Fibroblast of skin of left biceps (primary cell): ENCODE results near the gene CTNNA3.

ENCODE experiments used
- DNase-seq, 2 experiments: peaks; one replicate each; pipeline ENCODE4 v3.0.0-alpha.2; 2013; ENCODE audit warnings: low read depth in 2 of 2

The CTNNA3 gene

DNA sequence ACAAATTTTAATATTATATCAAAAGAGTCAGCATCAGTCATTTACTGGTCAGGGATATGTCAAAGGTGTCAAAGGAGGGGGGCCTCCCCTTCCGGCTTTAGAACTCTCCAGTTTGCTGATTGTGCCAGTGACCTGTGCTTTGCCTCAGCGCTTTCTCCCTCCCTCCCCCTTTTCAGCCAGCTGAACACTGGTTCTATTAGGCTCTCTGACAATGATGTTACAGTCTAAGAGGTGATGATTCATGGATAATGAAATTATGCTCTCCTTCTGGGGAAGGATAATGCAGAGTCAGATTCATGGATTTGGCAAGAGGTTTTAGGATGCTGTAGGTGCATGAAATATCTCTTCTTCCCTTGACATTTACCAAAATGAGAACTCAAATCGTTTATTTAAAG is 764.0 kb downstream of the CTNNA3 start:
- DNase-seq, result no peak

DNA sequence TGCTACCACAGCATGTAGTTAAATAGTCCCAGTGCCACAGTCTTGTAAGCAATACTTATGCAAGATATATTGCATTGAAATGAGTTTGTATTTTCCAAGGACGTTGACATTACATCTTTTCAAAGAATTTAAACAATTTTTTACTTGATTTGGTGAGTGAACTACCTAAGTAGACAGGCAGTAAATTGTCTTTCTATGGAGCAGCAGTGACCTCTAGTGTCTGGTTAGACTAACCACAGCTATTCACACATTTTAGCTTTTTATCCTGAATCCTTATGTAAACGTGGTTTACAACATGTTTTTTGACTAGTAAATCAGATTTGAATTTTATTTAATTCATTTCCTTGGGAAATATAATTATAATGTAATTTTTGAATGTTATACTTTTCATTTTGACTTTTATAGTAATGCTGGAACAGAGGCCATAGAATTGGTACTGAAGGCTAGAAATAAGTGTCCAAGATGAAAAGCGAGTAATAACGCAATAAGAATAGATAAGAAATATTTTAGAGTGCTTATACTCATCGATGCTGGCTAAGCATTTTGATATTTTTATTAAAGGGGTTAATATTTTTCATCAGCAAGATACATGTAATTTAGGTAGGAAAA is 764.6 kb downstream of the CTNNA3 start:
- DNase-seq, result peak; percentile 36 to 39

DNA sequence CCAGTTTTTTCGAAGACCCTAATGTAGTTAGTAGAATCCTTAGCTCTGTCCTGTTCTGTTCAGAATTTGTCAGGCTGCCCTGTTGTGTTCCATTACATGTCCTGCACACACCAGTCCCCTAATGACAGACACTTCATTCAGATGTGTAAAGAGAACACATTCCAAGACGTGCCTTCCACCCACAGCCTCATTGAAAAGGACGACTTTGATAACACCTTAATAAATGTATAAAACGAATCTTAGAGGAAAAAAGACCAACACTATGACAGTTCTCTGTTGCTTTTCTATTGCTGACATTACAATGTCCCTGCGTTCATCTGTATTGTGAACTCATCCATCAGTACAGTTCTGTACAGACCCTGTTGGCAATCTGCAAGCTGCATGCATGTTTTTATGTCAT is 766.6 kb downstream of the CTNNA3 start:
- no peak for DNase-seq

DNA sequence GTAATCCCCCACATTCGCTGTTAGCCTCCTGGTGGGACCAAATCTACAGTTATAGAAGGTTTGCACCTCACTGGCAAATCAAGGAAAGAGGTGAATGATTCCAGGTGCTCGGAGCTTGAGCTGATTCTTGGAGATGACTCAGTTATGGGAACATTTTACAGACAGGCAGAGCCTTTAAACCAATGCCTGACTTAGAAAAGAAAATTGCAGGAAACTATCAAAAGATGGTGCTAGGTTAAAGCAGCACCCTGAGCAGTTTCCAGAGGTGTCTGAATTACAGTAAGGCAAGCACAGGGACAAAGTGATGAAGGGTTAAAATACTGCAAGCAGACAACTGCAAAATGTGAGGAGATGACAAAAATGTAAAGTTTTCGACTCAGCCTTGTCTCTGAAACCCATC is 767.2 kb downstream of the CTNNA3 start:
- DNase-seq, result no peak

DNA sequence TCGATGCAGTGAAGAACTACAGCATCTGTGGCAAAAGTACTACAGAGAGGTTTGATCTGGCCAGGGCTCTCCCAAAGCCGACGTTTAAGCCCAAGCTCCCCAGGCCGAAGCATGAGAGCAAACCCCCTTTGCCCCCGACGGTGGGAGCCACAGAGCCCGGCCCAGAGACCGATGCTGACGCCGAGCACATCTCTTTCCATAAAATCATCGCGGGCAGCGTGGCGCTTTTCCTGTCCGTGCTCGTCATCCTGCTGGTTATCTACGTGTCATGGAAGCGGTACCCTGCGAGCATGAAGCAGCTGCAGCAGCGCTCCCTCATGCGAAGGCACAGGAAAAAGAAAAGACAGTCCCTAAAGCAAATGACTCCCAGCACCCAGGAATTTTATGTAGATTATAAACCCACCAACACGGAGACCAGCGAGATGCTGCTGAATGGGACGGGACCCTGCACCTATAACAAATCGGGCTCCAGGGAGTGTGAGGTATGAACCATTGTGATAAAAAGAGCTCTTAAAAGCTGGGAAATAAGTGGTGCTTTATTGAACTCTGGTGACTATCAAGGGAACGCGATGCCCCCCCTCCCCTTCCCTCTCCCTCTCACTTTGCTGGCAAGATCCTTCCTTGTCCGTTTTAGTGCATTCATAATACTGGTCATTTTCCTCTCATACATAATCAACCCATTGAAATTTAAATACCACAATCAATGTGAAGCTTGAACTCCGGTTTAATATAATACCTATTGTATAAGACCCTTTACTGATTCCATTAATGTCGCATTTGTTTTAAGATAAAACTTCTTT is 767.8 kb downstream of the CTNNA3 start:
- no peak for DNase-seq

DNA sequence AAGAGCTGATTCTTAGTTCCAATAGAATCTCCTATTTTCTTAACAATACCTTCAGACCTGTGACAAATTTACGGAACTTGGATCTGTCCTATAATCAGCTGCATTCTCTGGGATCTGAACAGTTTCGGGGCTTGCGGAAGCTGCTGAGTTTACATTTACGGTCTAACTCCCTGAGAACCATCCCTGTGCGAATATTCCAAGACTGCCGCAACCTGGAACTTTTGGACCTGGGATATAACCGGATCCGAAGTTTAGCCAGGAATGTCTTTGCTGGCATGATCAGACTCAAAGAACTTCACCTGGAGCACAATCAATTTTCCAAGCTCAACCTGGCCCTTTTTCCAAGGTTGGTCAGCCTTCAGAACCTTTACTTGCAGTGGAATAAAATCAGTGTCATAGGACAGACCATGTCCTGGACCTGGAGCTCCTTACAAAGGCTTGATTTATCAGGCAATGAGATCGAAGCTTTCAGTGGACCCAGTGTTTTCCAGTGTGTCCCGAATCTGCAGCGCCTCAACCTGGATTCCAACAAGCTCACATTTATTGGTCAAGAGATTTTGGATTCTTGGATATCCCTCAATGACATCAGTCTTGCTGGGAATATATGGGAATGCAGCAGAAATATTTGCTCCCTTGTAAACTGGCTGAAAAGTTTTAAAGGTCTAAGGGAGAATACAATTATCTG is 768.6 kb downstream of the CTNNA3 start:
- DNase-seq, result no peak

DNA sequence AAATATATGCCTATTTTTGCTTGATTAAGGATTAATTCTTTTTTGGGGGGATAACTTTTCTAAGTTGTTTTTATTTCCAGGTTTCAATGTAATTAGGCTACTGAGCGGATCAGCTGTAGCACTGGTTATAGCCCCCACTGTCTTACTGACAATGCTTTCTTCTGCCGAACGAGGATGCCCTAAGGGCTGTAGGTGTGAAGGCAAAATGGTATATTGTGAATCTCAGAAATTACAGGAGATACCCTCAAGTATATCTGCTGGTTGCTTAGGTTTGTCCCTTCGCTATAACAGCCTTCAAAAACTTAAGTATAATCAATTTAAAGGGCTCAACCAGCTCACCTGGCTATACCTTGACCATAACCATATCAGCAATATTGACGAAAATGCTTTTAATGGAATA is 769.2 kb downstream of the CTNNA3 start:
- no peak for DNase-seq

DNA sequence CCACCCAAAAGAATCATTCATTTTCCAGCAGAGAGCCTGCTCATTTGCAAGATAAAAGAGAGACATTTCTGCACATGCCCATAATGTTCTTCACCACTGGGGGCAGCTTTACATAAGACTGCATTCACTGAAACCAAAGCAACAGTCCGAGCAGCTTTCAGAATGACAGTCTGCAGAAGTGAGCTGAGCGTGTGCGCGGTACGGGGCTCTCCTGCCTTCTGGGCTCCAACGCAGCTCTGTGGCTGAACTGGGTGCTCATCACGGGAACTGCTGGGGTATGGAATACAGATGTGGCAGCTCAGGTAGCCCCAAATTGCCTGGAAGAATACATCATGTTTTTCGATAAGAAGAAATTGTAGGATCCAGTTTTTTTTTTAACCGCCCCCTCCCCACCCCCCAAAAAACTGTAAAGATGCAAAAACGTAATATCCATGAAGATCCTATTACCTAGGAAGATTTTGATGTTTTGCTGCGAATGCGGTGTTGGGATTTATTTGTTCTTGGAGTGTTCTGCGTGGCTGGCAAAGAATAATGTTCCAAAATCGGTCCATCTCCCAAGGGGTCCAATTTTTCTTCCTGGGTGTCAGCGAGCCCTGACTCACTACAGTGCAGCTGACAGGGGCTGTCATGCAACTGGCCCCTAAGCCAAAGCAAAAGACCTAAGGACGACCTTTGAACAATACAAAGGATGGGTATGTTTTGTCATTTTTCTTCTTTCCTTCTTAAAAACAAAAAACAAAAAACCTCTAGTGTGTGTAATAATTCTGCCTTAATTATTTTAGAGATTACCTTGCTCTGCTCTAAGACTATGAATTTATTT is 769.9 kb downstream of the CTNNA3 start, which contains the start of gene LRRTM3:
TSS of gene LRRTM3 (plus strand) at position 141 of the 820 bp plus-strand sequence.
- peak; percentile 53 to 56 for DNase-seq

DNA sequence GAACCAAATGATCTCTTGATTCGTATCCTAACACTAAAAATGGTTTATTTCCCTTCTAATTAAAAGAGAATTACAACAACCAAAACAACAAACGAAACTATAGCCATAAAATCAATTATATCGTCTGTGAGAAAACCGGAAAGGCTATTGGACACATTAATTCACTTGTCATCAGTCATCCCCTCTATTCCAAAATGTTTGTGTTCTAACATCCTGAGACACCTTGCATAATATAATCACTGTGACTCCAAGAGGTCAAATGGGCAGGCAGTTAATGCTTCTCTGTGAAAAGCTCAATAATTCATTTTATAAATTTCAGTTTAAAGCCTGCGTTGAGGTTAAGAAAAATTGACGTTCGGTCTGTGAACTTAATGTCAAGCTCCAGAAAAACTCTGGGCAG is 770.6 kb downstream of the CTNNA3 start:
- no peak for DNase-seq

DNA sequence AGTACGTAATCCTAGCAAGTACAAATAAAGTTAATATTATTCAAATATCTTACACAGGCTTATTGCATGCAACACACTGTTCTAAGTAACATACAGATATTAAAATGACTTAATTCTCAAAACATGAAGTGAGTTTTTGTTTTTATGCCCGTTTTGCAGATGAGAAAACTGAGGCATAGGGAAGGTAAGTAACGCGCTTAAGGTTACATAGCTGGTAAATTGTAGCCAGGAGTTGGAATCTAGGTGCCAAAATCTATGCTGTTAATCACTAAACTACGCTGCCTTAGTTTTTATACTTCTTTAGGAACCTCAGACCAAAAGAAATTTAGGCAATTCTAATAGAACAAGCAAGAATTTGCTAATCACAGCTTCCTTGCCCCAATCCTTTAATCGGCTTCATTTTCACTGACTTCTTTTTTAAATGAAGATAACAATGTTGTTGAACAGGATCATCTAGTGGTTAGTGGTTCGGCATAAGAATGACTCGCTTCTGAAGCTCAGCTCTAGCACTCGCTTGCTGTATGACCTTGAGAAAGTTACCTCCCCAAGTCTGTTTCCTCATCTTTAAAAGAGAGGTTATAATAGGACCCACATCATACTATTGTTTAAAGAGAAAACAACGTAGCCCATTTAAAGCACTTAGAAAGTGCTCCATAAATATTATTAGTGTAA is 771.2 kb downstream of the CTNNA3 start:
- DNase-seq, result no peak

DNA sequence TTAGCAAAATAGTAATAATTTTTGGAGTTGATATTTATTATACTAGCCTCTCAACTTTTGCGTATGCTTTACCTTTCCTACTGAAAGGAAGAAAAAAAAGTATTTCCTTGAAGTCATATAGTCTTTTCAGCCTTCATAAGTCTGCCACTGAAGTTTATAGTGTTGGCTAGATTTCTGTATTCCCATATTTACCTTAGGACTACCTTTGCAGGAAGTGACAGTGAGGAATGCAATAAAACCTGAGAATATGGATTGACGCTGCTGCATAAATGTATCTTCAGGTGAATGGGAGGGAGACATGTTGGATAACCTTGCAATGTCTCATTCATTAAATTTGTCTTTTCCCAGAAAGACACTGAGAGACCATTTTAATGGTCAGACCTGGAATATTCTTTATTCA is 776.7 kb downstream of the CTNNA3 start:
- no peak for DNase-seq

DNA sequence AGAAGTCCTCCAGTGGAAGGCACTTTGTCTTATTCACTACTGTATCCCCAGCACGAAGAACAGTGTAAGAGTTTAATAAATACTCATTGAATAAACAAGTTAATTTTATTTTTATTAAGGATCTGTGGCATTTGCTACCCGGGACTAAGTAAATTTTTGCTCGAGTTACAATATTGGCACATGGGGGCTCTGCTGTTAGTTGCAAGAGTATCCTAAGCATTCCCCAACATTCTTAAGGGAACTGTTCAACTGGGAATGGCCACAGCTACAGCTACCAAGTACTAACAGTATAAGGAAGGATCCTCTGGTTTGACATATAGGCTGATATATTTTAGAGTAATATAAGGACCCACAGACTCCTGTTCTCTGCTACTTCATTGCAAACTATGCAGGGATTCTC is 778.9 kb downstream of the CTNNA3 start:
- DNase-seq, result no peak

DNA sequence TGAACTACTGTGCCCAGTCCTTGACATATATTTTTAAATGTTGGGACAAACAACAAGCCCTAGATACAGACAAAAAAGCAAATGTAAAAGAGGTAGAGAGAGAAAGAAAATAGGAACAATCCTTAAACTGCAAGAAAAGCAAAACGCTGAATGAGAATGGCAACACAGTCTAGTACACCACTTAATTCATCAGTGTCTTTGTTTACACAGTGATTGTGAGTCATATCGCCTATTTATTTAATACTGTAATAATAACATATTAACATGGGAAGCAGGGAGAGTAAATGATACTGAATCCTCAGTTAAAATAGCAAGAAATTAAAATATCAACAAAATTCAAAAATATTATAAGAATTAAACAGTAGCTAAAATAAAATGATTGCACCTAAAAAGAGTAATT is 780.0 kb downstream of the CTNNA3 start:
- DNase-seq, result no peak

DNA sequence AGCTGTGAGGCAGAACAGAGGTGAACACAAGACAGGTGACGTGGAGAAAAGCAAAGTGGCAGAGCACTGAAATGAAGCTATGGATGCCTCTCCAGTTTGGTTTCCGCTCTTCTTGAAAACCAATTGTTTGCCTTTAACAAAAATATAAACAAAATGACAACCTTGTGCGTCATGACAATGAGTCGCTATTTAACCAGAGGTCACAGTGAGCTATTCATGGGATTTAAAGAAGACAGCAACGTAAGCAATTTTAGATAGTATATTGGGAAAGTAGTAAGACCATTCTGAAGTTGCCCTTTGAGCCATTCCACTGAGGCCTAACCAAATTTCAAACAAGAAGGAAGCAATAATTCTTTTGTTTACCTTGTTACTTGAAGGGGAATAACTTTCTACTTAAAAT is 785.3 kb downstream of the CTNNA3 start:
- no peak for DNase-seq

DNA sequence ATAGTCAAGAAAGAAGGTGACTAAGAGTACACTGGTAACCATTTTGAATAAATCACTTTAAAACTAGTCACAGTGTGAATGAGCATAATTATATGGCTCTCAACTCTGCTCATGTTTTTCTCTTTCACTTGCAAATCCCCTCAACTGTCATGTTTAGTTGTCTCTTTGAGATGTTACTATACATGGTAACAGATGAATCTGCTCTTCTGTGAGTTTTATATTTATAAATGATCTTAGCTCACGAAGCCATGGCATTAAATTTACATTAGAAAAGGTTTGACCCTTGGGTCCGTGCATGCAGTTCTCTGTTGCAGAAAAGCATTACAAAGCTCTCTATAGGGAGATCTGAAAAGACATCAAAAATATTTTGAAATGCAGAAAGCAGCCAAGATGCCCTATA is 803.1 kb downstream of the CTNNA3 start:
- no peak for DNase-seq

DNA sequence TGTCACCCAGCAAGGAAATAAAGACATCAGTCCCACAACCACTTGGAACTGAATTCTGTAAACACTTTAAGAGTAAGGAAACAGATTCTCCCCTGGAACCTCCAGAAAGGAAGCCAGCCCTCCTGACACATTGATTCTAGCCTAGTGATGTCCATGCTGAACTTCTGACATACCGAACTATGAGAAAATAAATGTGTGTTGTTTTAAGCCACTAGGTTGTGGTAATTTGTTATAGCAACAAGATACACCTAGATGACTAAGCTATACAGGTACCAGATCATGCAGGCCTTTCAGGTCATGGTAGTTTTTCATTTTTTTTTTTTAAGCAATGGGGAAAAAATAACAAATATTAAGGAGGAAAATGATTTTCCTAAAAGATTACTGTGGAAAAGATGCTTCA is 807.8 kb downstream of the CTNNA3 start:
- DNase-seq, result no peak

DNA sequence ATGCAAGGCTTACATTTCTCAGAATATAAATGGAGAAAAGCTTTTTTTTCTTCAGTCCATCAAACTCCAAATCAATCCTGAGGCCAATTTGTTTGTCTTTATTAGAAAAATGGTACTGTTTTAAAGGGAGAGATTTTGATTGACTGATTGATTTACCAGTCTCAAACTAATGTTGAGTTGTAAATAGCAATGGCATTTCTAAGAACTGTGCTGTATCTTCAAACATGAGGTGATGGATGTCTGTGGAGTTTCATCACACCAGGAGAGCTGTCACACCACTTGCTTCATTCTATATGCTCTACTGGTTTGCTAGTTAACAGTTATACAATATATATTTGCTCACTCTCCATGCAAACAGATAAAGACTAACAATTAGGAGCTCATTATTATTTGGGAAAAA is 809.1 kb downstream of the CTNNA3 start:
- no peak for DNase-seq

DNA sequence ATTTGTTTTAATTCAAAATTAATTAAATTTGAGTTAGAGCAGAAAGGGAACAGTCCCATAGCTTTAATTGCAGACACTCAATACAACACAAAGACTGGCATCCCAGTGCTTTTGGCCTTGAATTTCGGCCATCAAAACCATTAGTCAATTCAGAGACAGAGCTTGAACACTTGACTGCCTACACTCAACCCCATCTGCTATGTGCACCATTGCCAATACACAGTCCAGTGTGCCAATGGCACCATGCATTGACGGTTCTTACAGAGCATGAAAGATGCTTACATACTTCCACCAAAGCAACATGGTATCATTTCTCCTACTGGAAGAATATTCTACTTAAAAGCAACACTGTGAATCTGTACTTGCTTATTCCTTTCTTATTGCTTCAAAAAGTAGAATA is 813.7 kb downstream of the CTNNA3 start:
- no peak for DNase-seq

DNA sequence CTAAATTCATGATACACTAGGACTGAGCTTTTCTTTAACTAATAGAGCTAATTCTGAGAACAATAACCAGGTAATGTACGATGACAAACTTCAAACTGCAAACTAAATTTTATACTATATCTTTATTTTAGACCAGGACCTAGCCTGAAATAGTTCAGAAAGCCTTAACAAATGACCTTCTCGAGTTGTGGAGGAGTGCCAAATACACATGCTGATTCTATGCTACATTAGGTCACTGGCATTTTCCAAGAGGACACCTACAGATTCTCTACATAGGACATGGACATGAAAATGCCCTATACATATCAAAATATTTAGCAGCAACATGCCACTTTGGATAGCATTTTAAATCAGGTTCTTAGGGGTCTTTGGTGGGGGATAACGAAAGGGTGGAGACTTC is 814.2 kb downstream of the CTNNA3 start:
- DNase-seq, result no peak

DNA sequence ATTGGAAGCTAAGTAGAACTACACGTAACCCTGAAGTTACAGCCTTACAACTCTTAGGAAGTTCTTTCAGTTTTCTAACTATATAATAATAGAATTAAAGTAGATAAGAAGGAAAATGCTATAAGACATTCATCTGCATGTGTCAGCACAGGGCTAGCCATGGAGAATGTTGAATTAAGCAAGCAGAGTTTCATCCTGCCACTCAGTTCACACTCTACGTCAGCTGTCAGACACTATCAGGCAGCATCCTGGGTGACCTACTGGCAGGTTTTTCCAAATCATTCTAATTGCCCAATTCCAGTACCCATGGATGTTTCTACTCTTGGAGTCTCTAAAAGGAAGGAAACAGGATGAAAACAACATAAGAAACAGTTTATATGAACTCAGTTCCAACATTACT is 815.2 kb downstream of the CTNNA3 start:
- DNase-seq, result no peak

DNA sequence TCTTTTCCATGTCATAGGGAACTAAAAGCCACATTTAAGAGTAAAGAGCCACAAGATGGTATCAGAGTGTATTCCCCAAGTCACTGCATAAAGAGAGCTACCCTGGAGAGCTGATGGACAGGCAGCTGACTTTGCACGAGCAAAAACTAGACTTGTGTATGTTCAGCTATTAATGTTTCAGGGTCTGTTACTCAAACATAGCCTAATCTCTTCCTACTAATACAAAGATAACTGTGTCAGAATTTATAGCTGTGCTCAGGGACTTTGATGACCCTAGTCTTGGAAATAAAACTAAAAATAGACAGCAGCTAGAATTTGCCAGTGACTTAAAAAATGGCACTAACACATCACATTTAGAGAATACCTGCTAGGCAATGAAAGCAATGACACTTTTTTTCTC is 815.7 kb downstream of the CTNNA3 start:
- DNase-seq, result no peak

DNA sequence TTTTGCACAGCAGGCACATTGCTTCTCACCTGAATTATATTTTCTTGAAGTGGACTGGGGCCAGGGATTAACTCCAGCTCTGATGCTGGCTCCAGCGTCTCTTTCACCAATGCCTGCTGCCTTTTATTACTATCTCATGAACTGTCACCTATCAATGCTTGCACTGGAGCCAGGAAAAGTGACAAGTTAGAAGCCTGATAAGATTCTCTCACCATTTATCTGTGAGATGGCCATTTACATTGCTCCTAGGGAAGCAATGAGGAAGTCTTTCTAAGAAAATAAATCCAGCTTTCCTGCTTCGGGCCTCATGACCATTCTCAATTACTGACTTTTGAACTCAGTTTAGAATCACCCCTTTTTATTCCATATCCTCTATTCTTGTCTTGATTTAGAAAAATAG is 818.6 kb downstream of the CTNNA3 start:
- DNase-seq, result no peak
